Panc1 (cell line): ENCODE results near the gene TGFBRAP1.

ENCODE experiments used
- CTCF ChIP-seq: fragments of 450-650 bp; IDR thresholded peaks from 2 replicates; pipeline ENCODE4 v1.5.1; 2017; ENCODE audit warnings: mild to moderate bottlenecking
- POLR2AphosphoS5 ChIP-seq: IDR thresholded peaks from 2 replicates; pipeline ENCODE4 v1.6.1; 2012; ENCODE audit warnings: mild to moderate bottlenecking, low read depth, low read length, moderate library complexity

- TF ChIP-seq POLR2AphosphoS5 = no peak
- TF ChIP-seq CTCF = no peak
Observed at GRCh38 chr2:105274046-105274445, 55.5 kb downstream of the TGFBRAP1 start.
